A673 (cell line): ENCODE results near the gene ARF3. TPM values are rescaled to one million over a fixed set of nuclear protein-coding genes. Genes with fewer than 3 reads are reported as not detected.

Source experiments
- BruUV-seq: library from RNA; stranded (reverse); fragments of 400-500 nt; replicated peaks from 2 replicates; lab custom pipeline; 2021; lab: Mats Ljungman, UMichigan
- CTCF ChIA-PET: fragments of 300-600 bp; sonication (Branson Sonifier 250); formaldehyde crosslinking; loops from one replicate; lab custom pipeline; 2022; ENCODE audit warnings: antibody characterized with exemption; lab: Charles Lee
- POLR2A ChIA-PET: fragments of 300-600 bp; sonication (Branson Sonifier 250); formaldehyde crosslinking; loops from one replicate; lab custom pipeline; 2022; ENCODE audit warnings: antibody characterized with exemption; ENCODE audit not compliant: low non-redundant PET; lab: Charles Lee
- DNase-seq: peaks from one replicate; pipeline ENCODE4 v3.0.0-alpha.2; 2015; ENCODE audit warnings: low spot score
- H3K27ac ChIP-seq: fragments of 200-600 bp; sonication (generic); 2 replicates; pipeline ENCODE4 v1.5.1; 2016; ENCODE audit warnings: mixed run types, low read depth, mild to moderate bottlenecking, mixed read lengths, antibody characterized with exemption, low read length; ENCODE audit not compliant: poor library complexity, severe bottlenecking
- H3K27me3 ChIP-seq: fragments of 200-600 bp; sonication (generic); replicated peaks from 2 replicates; pipeline ENCODE4 v1.6.1; 2017; ENCODE audit warnings: mixed run types, low read depth, mild to moderate bottlenecking, mixed read lengths, antibody characterized with exemption, low read length; ENCODE audit not compliant: insufficient read depth, poor library complexity
- H3K36me3 ChIP-seq: fragments of 200-600 bp; sonication (generic); 2 replicates; pipeline ENCODE4 v1.6.1; 2016; ENCODE audit warnings: mixed run types, mild to moderate bottlenecking, mixed read lengths, antibody characterized with exemption, low read length; ENCODE audit not compliant: insufficient read depth, poor library complexity, severe bottlenecking
- H3K4me1 ChIP-seq: fragments of 200-600 bp; sonication (generic); 2 replicates; pipeline ENCODE4 v1.6.1; 2017; ENCODE audit warnings: mixed run types, mild to moderate bottlenecking, mixed read lengths, antibody characterized with exemption, low read length; ENCODE audit not compliant: insufficient read depth, poor library complexity, severe bottlenecking
- H3K4me3 ChIP-seq: fragments of 200-600 bp; sonication (generic); 2 replicates; pipeline ENCODE4 v1.5.1; 2016; ENCODE audit warnings: low read depth, mixed run types, mild to moderate bottlenecking, mixed read lengths, low read length; ENCODE audit not compliant: poor library complexity, severe bottlenecking
- H3K9me3 ChIP-seq: fragments of 200-600 bp; sonication (generic); 2 replicates; pipeline ENCODE4 v1.6.1; 2016; ENCODE audit warnings: mixed run types, low read depth, mild to moderate bottlenecking, mixed read lengths, antibody characterized with exemption, low read length; ENCODE audit not compliant: poor library complexity, severe bottlenecking
- CTCF ChIP-seq: fragments of 300-800, 200-600 bp; sonication (generic); conservative IDR thresholded peaks from 2 replicates; pipeline ENCODE4 v1.5.1; 2017; ENCODE audit warnings: low read depth, mild to moderate bottlenecking, antibody characterized with exemption, low read length, moderate library complexity, mixed read lengths
- EZH2 ChIP-seq: fragments of 200-600 bp; sonication (generic); IDR thresholded peaks from 2 replicates; pipeline ENCODE4 v1.6.1; 2017; ENCODE audit warnings: borderline replicate concordance, low read depth, mild to moderate bottlenecking, mixed read lengths, antibody characterized with exemption, low read length; ENCODE audit not compliant: poor library complexity, severe bottlenecking
- intact Hi-C: fragments of 100-400 bp; cut with micrococcal nuclease; formaldehyde crosslinking; loops from one replicate; pipeline ENCODE4 v1.10.0; 2022; ENCODE audit not compliant: unreplicated experiment
- total RNA-seq: library from RNA; stranded (reverse); gene quantifications from 2 replicates; pipeline ENCODE4 v1.2.3, GENCODE V29; 2021

Gene ARF3
- total RNA-seq, 1 experiment from 2014 or later: 183 TPM

GRCh38 chr12:48969160-48969771, 12.0 kb upstream of the ARF3 start:
- H3K27me3 ChIP-seq: peaks cover 45% of the 10 kb centered on the region
- DNase-seq: no peak
- H3K36me3 ChIP-seq: no peaks in the 10 kb centered on the region
- CTCF ChIA-PET: interaction anchor here (0.6 to 1.2 kb wide), 3 partner anchors 19 to 1118 kb away, joined by 3 to 4 read pairs (median 4); no protein-coding TSS in a partner anchor
- H3K9me3 ChIP-seq: no peaks in the 10 kb centered on the region
- peaks cover 16% of the 10 kb centered on the region for H3K4me1 ChIP-seq
- no peak overlapping the region for H3K27ac ChIP-seq
- POLR2A ChIA-PET: interaction anchor here (0.7 kb wide), 1 partner anchor 141 kb away, joined by 4 read pairs; no protein-coding TSS in a partner anchor
- TF ChIP-seq CTCF (no peak), EZH2 (no peak)
- no TSS peak for BruUV-seq
- intact Hi-C loops: no loop called here
- H3K4me3 ChIP-seq: no peak overlapping the region

- Histone ChIP-seq H3K27ac (no peak overlapping the region), H3K4me3 (no peak overlapping the region), H3K4me1 (peaks cover 16% of the 10 kb centered on the region), H3K27me3 (peaks cover 41% of the 10 kb centered on the region), H3K9me3 (no peaks in the 10 kb centered on the region), H3K36me3 (no peaks in the 10 kb centered on the region)
- TF ChIP-seq EZH2: no peak
- no peak for TF ChIP-seq CTCF
- DNase-seq: no peak
- ChIA-PET POLR2A (interaction anchor here (0.7 kb wide), 1 partner anchor 140 kb away, joined by 4 read pairs; no protein-coding TSS in a partner anchor), CTCF (interaction anchor here (0.6 to 1.2 kb wide), 5 partner anchors 10 to 1117 kb away, joined by 3 to 5 read pairs (median 4); partner anchors contain the start of gene WNT1)
- intact Hi-C loops: no loop called here
- no TSS peak for BruUV-seq
Observed at GRCh38 chr12:48968467-48968866, 11.2 kb upstream of the ARF3 start.

GRCh38 chr12:48967991-48968390, 10.7 kb upstream of the ARF3 start:
- Histone ChIP-seq H3K36me3 (no peaks in the 10 kb centered on the region), H3K27me3 (peaks cover 36% of the 10 kb centered on the region), H3K4me3 (no peak overlapping the region), H3K9me3 (no peaks in the 10 kb centered on the region), H3K4me1 (peaks cover 16% of the 10 kb centered on the region), H3K27ac (no peak overlapping the region)
- no TSS peak for BruUV-seq
- CTCF ChIA-PET: interaction anchor here (0.6 to 1.2 kb wide), 4 partner anchors 10 to 29 kb away, joined by 3 to 5 read pairs (median 4); partner anchors contain the start of gene WNT1
- POLR2A ChIA-PET: no interaction called here
- no peak for DNase-seq
- intact Hi-C loops: no loop called here
- no peak for TF ChIP-seq CTCF
- no peak for TF ChIP-seq EZH2
